ENCODE results near the gene ZIK1.

ZIK1 gene

GRCh38 chr19:57613941-57614743 is 30.2 kb downstream of the ZIK1 start, which contains the start of gene ZNF134:
Gene ZNF134 (plus strand): TSS chr19:57614242. CDS start chr19:57619469, 5,227 bp downstream.
- DNase-seq, result peak; percentile 93

GRCh38 chr19:57615346-57615745 is 31.4 kb downstream of the ZIK1 start:
- DNase-seq, result no peak

GRCh38 chr19:57620673-57621348 is 36.9 kb downstream of the ZIK1 start:
- DNase-seq, result no peak

GRCh38 chr19:57623091-57623490 is 39.1 kb downstream of the ZIK1 start:
- no peak for DNase-seq

GRCh38 chr19:57632987-57633831 is 49.3 kb downstream of the ZIK1 start, which contains the start of gene ZNF211:
Gene ZNF211 (plus strand): TSS chr19:57633168. CDS start chr19:57633347, 179 bp downstream.
- peak; percentile 93 for DNase-seq

GRCh38 chr19:57633832-57634131 is 49.8 kb downstream of the ZIK1 start:
- DNase-seq, result no peak

GRCh38 chr19:57637379-57637778 is 53.4 kb downstream of the ZIK1 start:
- no peak for DNase-seq

- no peak for DNase-seq
Measured at GRCh38 chr19:57641715-57642234, 57.8 kb downstream of the ZIK1 start.

GRCh38 chr19:57642396-57643046 is 58.6 kb downstream of the ZIK1 start:
- DNase-seq, result no peak

Measured in activated CD4-positive, alpha-beta T cell treated with anti-CD3 and anti-CD28 coated beads, Interleukin-2, Interleukin-6, amounts not matched to agents 100 ng/mL and 50 ng/mL, durations not matched to agents 16 hours and 8 hours (primary cell).